IMR-90 (cell line): Measurements from ENCODE around the gene AFMID. TPM values are rescaled to one million over a fixed set of nuclear protein-coding genes. Genes with fewer than 3 reads are reported as not detected.

Experiments used
- ATAC-seq: fragments of 200-7000 bp; cut with Tn5 transposase; 2 replicates; pipeline ENCODE4 v1.9.1; 2020; ENCODE audit warnings: low read depth, mild to moderate bottlenecking, moderate library complexity
- BruUV-seq: library from RNA; stranded (reverse); fragments of 400-500 nt; replicated peaks from 2 replicates; lab custom pipeline; 2021; lab: Mats Ljungman, UMichigan
- CTCF ChIA-PET: fragments of 300-600 bp; formaldehyde crosslinking; extraction: SDS; loops from one replicate; lab custom pipeline; 2021; ENCODE audit warnings: antibody characterized with exemption; lab: Yijun Ruan, JAX
- POLR2A ChIA-PET: fragments of 300-600 bp; sonication (Branson Sonifier 250); formaldehyde crosslinking; loops from one replicate; lab custom pipeline; 2022; ENCODE audit warnings: antibody characterized with exemption; ENCODE audit not compliant: unreplicated experiment; lab: Charles Lee
- DNase-seq: peaks from one replicate; pipeline ENCODE4 v3.0.0; 2013
- H2AFZ ChIP-seq: replicated peaks from 2 replicates; pipeline ENCODE3; 2013; ENCODE audit warnings: low read length, mild to moderate bottlenecking; ENCODE audit not compliant: poor library complexity
- H2AK5ac ChIP-seq: 2 replicates; pipeline ENCODE4 v1.6.1; 2013; ENCODE audit warnings: low read depth, low read length, inconsistent platforms
- H2AK9ac ChIP-seq: replicated peaks from 2 replicates; pipeline ENCODE3; 2013; ENCODE audit warnings: mild to moderate bottlenecking, low read depth, low read length, moderate library complexity; ENCODE audit not compliant: poor library complexity
- H2BK120ac ChIP-seq: 2 replicates; pipeline ENCODE4 v1.6.1; 2013; ENCODE audit warnings: low read depth, low read length, inconsistent platforms
- H2BK15ac ChIP-seq: 3 replicates; pipeline ENCODE4 v1.6.1; 2013; ENCODE audit warnings: low read depth, low read length, inconsistent platforms
- H2BK20ac ChIP-seq: 2 replicates; pipeline ENCODE4 v1.6.1; 2013; ENCODE audit warnings: low read depth, mild to moderate bottlenecking, inconsistent platforms, low read length, moderate library complexity
- H2BK5ac ChIP-seq: 2 replicates; pipeline ENCODE4 v1.6.1; 2013; ENCODE audit warnings: mild to moderate bottlenecking, low read depth, low read length, inconsistent platforms; ENCODE audit not compliant: poor library complexity, severe bottlenecking
- H3K14ac ChIP-seq: replicated peaks from 2 replicates; pipeline ENCODE4 v1.6.1; 2013; ENCODE audit warnings: low read depth, low read length, inconsistent platforms
- H3K18ac ChIP-seq: 2 replicates; pipeline ENCODE4 v1.6.1; 2013; ENCODE audit warnings: low read depth, low read length, control low read depth
- H3K23ac ChIP-seq: 2 replicates; pipeline ENCODE4 v1.6.1; 2013; ENCODE audit warnings: low read depth, low read length, inconsistent platforms
- H3K27ac ChIP-seq: 2 replicates; pipeline ENCODE4 v1.5.1; 2013; ENCODE audit warnings: mild to moderate bottlenecking, control low read depth, low read length; ENCODE audit not compliant: insufficient read depth
- H3K27me3 ChIP-seq: 2 replicates; pipeline ENCODE4 v1.6.1; 2013; ENCODE audit warnings: low read length; ENCODE audit not compliant: control insufficient read depth, insufficient read depth
- H3K36me3 ChIP-seq: 2 replicates; pipeline ENCODE4 v1.6.1; 2013; ENCODE audit warnings: low read length, mixed read lengths; ENCODE audit not compliant: control insufficient read depth, insufficient read depth
- H3K4ac ChIP-seq: 2 replicates; pipeline ENCODE4 v1.6.1; 2013; ENCODE audit warnings: low read depth, low read length, inconsistent platforms
- H3K4me1 ChIP-seq: 2 replicates; pipeline ENCODE4 v1.6.1; 2013; ENCODE audit warnings: low read length, mixed read lengths; ENCODE audit not compliant: control insufficient read depth, insufficient read depth
- H3K4me2 ChIP-seq: 2 replicates; pipeline ENCODE4 v1.6.1; 2013; ENCODE audit warnings: low read depth, mild to moderate bottlenecking, control low read depth, low read length, moderate library complexity
- H3K4me3 ChIP-seq: 2 replicates; pipeline ENCODE4 v1.5.1; 2013; ENCODE audit warnings: low read depth, mild to moderate bottlenecking, control low read depth, low read length, moderate library complexity; ENCODE audit not compliant: insufficient read depth
- H3K56ac ChIP-seq: 2 replicates; pipeline ENCODE4 v1.6.1; 2013; ENCODE audit warnings: low read length, inconsistent platforms; ENCODE audit not compliant: insufficient read depth; ENCODE audit errors: extremely low read depth
- H3K79me1 ChIP-seq, 2 experiments: 2 replicates each; pipeline ENCODE4 v1.6.1; 2013; ENCODE audit warnings: low read length in 2 of 2, inconsistent platforms in 1 of 2, low read depth in 1 of 2
- H3K9ac ChIP-seq: 2 replicates; pipeline ENCODE4 v1.6.1; 2013; ENCODE audit warnings: low read depth, low read length, control low read depth
- H3K9me1 ChIP-seq: 2 replicates; pipeline ENCODE4 v1.6.1; 2013; ENCODE audit warnings: low read length, inconsistent platforms; ENCODE audit not compliant: insufficient read depth
- H3K9me3 ChIP-seq: 2 replicates; pipeline ENCODE4 v1.6.1; 2013; ENCODE audit warnings: low read length; ENCODE audit not compliant: control insufficient read depth, insufficient read depth
- H4K20me1 ChIP-seq: 2 replicates; pipeline ENCODE4 v1.6.1; 2013; ENCODE audit warnings: low read length, inconsistent platforms; ENCODE audit not compliant: insufficient read depth
- H4K5ac ChIP-seq: 2 replicates; pipeline ENCODE4 v1.6.1; 2013; ENCODE audit warnings: mild to moderate bottlenecking, low read depth, low read length, control low read depth
- H4K8ac ChIP-seq, 2 experiments: 2 replicates each; pipeline ENCODE4 v1.6.1; 2013; ENCODE audit warnings: low read depth in 2 of 2, low read length in 2 of 2, control low read depth in 1 of 2, inconsistent platforms in 1 of 2
- H4K91ac ChIP-seq: 2 replicates; pipeline ENCODE4 v1.6.1; 2013; ENCODE audit warnings: low read depth, low read length, inconsistent platforms; ENCODE audit not compliant: insufficient read depth
- BHLHE40 ChIP-seq: fragments of 150-350 bp; IDR thresholded peaks from 2 replicates; pipeline ENCODE4 v1.6.1; 2016; ENCODE audit warnings: mild to moderate bottlenecking, low read depth, low read length
- CEBPB ChIP-seq: IDR thresholded peaks from 2 replicates; pipeline ENCODE4 v1.6.1; 2012; ENCODE audit warnings: low read depth, low read length, improper control_type of control experiment
- CHD1 ChIP-seq: IDR thresholded peaks from 2 replicates; pipeline ENCODE4 v1.6.1; 2012; ENCODE audit warnings: low read depth, low read length, improper control_type of control experiment
- CTCF ChIP-seq: conservative IDR thresholded peaks from 2 replicates; pipeline ENCODE4 v1.5.1; 2012; ENCODE audit warnings: mild to moderate bottlenecking, low read depth, low read length, improper control_type of control experiment
- ELK1 ChIP-seq: fragments of 150-350 bp; IDR thresholded peaks from 2 replicates; pipeline ENCODE4 v1.6.1; 2016; ENCODE audit warnings: low read depth, mild to moderate bottlenecking, low read length, moderate library complexity, borderline replicate concordance
- FOS ChIP-seq: fragments of 150-350 bp; IDR thresholded peaks from 2 replicates; pipeline ENCODE4 v1.6.1; 2016; ENCODE audit warnings: low read depth, low read length
- MAFK ChIP-seq: IDR thresholded peaks from 2 replicates; pipeline ENCODE4 v1.6.1; 2012; ENCODE audit warnings: low read depth, low read length, improper control_type of control experiment
- MAZ ChIP-seq: IDR thresholded peaks from 2 replicates; pipeline ENCODE4 v1.6.1; 2012; ENCODE audit warnings: low read depth, mild to moderate bottlenecking, low read length, improper control_type of control experiment, moderate library complexity, borderline replicate concordance
- MXI1 ChIP-seq: IDR thresholded peaks from 2 replicates; pipeline ENCODE4 v1.6.1; 2012; ENCODE audit warnings: low read depth, mild to moderate bottlenecking, low read length, moderate library complexity, borderline replicate concordance
- NFE2L2 ChIP-seq: fragments of 150-350 bp; IDR thresholded peaks from 2 replicates; pipeline ENCODE4 v1.6.1; 2016; ENCODE audit warnings: low read depth, mild to moderate bottlenecking, low read length
- POLR2A ChIP-seq: IDR thresholded peaks from 2 replicates; pipeline ENCODE4 v1.6.1; 2012; ENCODE audit warnings: mild to moderate bottlenecking, low read depth, low read length
- RCOR1 ChIP-seq: IDR thresholded peaks from 2 replicates; pipeline ENCODE4 v1.6.1; 2012; ENCODE audit warnings: mild to moderate bottlenecking, low read length, improper control_type of control experiment; ENCODE audit not compliant: insufficient replicate concordance
- RFX5 ChIP-seq: IDR thresholded peaks from 2 replicates; pipeline ENCODE4 v1.8.0; 2012; ENCODE audit warnings: low read depth, mild to moderate bottlenecking, low read length, moderate library complexity
- SMC3 ChIP-seq: fragments of 150-350 bp; IDR thresholded peaks from 2 replicates; pipeline ENCODE4 v1.6.1; 2016; ENCODE audit warnings: low read depth, mild to moderate bottlenecking, antibody characterized with exemption, low read length, moderate library complexity
- USF2 ChIP-seq: fragments of 150-350 bp; IDR thresholded peaks from 2 replicates; pipeline ENCODE4 v1.6.1; 2017; ENCODE audit warnings: mild to moderate bottlenecking, antibody characterized with exemption, low read length, low read depth
- WGBS, 2 experiments: methylation state at CpG; one replicate each; pipeline versions ENCODE4 v1.1.5 to v1.1.7; 2013; ENCODE audit warnings: missing lambda C conversion rate in 2 of 2; ENCODE audit not compliant: insufficient read length in 1 of 2; ENCODE audit errors: extremely low coverage in 2 of 2; 5-methylcytosine and 5-hydroxymethylcytosine counted together
- dilution Hi-C: fragments of 300-500 bp; cut with HindIII; formaldehyde crosslinking; loops from one replicate; pipeline ENCODE4 v1.14.3; 2018; ENCODE audit warnings: low sequenced_read_pairs; ENCODE audit not compliant: unreplicated experiment
- in situ Hi-C: fragments of 300-500 bp; cut with MboI; formaldehyde crosslinking; loops from 3 replicates; pipeline ENCODE4 v1.14.3; 2019; ENCODE audit warnings: low sequenced_read_pairs, inconsistent platforms, mixed read lengths
- intact Hi-C: fragments of 100-400 bp; cut with micrococcal nuclease; formaldehyde crosslinking; loops from 2 replicates; pipeline ENCODE4 v1.10.0; 2022
- polyA plus RNA-seq, 3 experiments: library from polyadenylated mRNA; depleted of rRNA; stranded (reverse); fragments of >200 nt; gene quantifications; 2 replicates each; pipeline ENCODE4 v1.2.3, GENCODE V29; 2012; ENCODE audit warnings: low replicate concordance in 1 of 3
- total RNA-seq: library from RNA; depleted of rRNA; stranded (reverse); fragments of >200 nt; gene quantifications from 2 replicates; pipeline ENCODE4 v1.2.3, GENCODE V29; 2012

Gene AFMID
- total and polyA plus RNA-seq, 2 of the 4 experiments (the other 2 are of a cell fraction) = 41.0 to 65.1 TPM

- Histone ChIP-seq H2BK120ac (no peak overlapping the region), H4K5ac (no peak overlapping the region), H2BK20ac (no peak overlapping the region), H3K9me1 (no peaks in the 10 kb centered on the region), H3K79me1 (no peaks in the 10 kb centered on the region; a peak in 1 of 4 replicates), H3K4me1 (no peaks in the 10 kb centered on the region), H3K4me2 (no peak overlapping the region), H2BK5ac (no peak overlapping the region), H3K4me3 (no peak overlapping the region), H3K27me3 (no peaks in the 10 kb centered on the region; the same call in 1 of the 2 replicates), H3K23ac (no peak overlapping the region), H3K36me3 (0 out of 2 replicates have a peak, but pooled peaks cover 1% of the 10 kb centered on the region), H3K14ac (no peak overlapping the region), H3K9me3 (no peaks in the 10 kb centered on the region), H3K56ac (no peak overlapping the region), H4K8ac (no peak overlapping the region), H2AK5ac (no peak overlapping the region), H2AFZ (no peak overlapping the region), H3K4ac (no peak overlapping the region), H2AK9ac (no peak overlapping the region), H3K27ac (no peak overlapping the region), H3K9ac (no peak overlapping the region), H4K91ac (no peak overlapping the region), H4K20me1 (no peaks in the 10 kb centered on the region), H2BK15ac (no peak overlapping the region), H3K18ac (no peak overlapping the region)
- intact Hi-C loops (no loop called here), dilution Hi-C loops (no loop called here), in situ Hi-C loops (no loop called here)
- no TSS peak for BruUV-seq
- no peak for TF ChIP-seq POLR2A
- TF ChIP-seq RCOR1 = no peak
- no peak for TF ChIP-seq MAFK
- TF ChIP-seq SMC3 = no peak
- no peak for TF ChIP-seq ELK1
- TF ChIP-seq RFX5 = no peak
- no peak for TF ChIP-seq NFE2L2
- TF ChIP-seq CTCF = no peak
- no peak for TF ChIP-seq FOS
- TF ChIP-seq CHD1 = no peak
- no peak for TF ChIP-seq MXI1
- no peak for TF ChIP-seq BHLHE40
- TF ChIP-seq USF2 = no peak
- no peak for TF ChIP-seq MAZ
- TF ChIP-seq CEBPB = no peak
- DNase-seq (no peak), ATAC-seq (no peak)
- POLR2A ChIA-PET = no interaction called here
- WGBS, 2 experiments = no CpG with 5 or more reads among the region's 3 CpGs
- CTCF ChIA-PET = no interaction called here
Measured at GRCh38 chr17:78208486-78208885, 21.3 kb downstream of the AFMID start.
